ENCODE measurements around the gene ISG15. TPM values are rescaled to one million over a fixed set of nuclear protein-coding genes. Genes with fewer than 3 reads are reported as not detected.

ISG15 gene
- total and polyA plus RNA-seq, 12 donors: 9.8 to 186 (median 29.1) TPM

DNA sequence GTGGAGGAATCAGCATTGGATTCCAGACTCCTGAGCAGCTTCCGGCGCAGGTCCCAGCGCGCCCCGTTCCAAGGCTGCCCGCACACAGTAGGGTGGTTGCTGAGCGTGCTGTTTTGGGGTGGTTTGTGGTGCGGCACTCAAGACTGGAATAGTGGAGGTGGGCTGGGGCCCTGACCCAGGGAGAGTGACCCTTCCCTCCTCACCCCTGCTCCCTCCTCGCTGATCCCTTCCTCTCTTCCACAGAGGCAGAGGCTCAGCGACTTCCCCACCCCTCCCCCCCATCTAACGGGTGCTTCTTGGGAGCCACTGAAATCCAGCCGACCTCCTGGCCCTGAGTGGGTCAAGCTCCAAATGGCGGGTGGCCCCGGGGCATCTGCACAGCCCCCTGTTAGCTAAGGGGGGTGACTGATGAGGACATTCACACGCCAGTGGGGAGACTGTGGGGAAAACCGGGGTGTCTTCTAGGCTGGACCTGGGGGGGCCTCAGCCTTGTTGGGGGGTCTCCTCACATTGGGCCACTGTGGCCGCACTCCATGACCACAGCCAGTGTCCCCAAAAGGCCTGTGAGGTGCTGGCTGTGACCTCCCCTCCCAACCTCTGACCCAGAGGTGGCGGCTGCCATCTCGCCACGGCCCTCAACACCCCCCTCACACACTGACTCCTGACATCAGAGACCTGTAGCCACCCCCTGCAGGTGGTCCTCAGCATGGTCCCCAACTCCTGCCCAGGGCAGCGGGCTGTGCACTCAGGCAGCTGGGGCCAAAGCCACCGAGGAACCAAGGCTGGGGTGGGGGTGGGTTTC is 9.5 kb upstream of the ISG15 start:
- Histone ChIP-seq H3K27me3 (peaks cover 0 to 71% (median 0%) of the 10 kb centered on the region in 7 donors), H3K4me3 (no peak overlapping the region), H3K4me1 (peaks cover 14 to 51% (median 31%) of the 10 kb centered on the region in 9 donors), H3K9me3 (no peaks in the 10 kb centered on the region), H3K36me3 (peaks cover 0 to 9% (median 0%) of the 10 kb centered on the region in 9 donors), H3K27ac (no peak overlapping the region)
- ATAC-seq: no peak
- intact Hi-C loops (cut with DNase I): no loop called here
- no peak for TF ChIP-seq CTCF (IDR thresholded peaks at IDR 0.05)
- DNase-seq: no peak
- 87 to 88% methylated on average over 21 to 22 of the region's 22 CpGs for WGBS, 2 donors

DNA sequence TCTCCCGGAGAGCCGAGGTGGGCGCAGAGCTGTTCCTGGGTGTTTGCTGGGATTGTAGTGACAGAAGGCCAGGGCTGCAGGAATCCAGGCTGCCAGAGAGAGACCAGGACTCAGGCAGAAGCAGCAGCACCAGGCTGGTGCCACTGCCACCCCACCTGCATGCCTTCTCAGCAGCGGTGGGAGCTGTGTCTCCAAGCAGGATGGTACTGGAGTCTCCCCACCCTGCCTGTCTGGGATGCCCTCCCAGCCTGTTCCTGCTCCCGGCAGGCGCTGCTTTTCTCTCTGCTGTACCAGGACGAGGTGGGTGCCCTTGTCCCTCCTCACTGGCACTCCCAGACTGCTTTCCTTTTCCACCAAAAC is 8.9 kb upstream of the ISG15 start:
- H3K36me3 ChIP-seq: peaks cover 0 to 9% (median 0%) of the 10 kb centered on the region in 9 donors
- DNase-seq (no peak), ATAC-seq (no peak)
- intact Hi-C loops (cut with DNase I): no loop called here
- WGBS, 2 donors: 55% methylated on average over 7 of the region's 7 CpGs
- H3K4me1 ChIP-seq: peaks cover 14 to 51% (median 31%) of the 10 kb centered on the region in 9 donors
- TF ChIP-seq CTCF (IDR thresholded peaks at IDR 0.05): no peak
- peaks cover 0 to 65% (median 0%) of the 10 kb centered on the region in 7 donors for H3K27me3 ChIP-seq
- peak overlapping the region in 2 of 10 donors; percentile 60 to 72 for H3K27ac ChIP-seq
- H3K9me3 ChIP-seq: no peaks in the 10 kb centered on the region
- no peak overlapping the region for H3K4me3 ChIP-seq

DNA sequence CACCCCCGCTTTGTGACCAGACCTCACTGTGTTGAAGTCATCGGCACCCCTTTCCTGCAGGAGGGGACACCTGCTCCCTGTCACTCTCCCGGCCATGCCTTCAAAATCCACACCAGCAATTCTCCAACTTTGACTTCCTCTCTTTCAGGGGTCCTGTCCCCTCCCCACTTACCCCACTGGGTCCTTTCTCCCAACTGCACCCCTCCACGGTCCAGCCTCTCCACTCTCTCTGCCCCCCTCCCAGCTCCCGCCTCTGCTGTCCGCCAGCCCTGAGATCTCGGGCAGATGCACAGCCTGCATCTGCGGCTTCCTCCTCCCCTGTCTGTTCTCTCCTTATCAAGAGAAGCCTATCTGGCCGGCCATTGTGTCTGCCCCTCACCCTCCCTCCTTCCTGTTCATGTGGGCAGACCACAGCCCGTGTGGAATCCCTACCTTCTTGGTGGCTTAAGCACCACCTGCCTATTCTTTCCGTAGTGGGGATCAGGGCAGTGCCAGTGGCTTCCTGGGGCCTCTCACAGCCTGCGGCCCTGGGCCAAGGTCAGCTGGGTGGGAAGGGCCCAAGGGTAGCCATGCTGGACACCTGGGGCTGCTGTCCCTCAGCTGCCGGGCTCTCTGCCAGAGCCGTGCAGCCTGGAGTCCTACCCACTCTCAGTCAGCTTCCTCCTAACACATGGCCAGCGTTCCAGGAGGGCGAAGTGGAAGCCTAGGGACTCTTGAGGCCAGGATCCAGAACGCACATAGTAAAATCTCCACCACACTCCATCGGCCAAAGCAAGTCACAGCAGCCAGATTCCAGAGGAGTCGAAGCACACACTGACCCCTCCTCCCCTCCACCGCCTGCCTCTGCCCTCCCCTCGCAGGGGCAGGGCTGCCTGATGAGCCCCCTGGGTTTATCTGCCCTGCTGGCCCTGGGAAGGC is 8.3 kb upstream of the ISG15 start:
- ATAC-seq: peak in 6 of 8 donors; percentile 7 to 50 (median 26)
- no peak overlapping the region for H3K4me3 ChIP-seq
- peaks cover 0 to 59% (median 0%) of the 10 kb centered on the region in 7 donors for H3K27me3 ChIP-seq
- DNase-seq: no peak
- H3K27ac ChIP-seq: peak overlapping the region in 7 of 10 donors; percentile 34 to 72 (median 56)
- H3K4me1 ChIP-seq: peaks cover 14 to 51% (median 28%) of the 10 kb centered on the region in 9 donors
- H3K9me3 ChIP-seq: no peaks in the 10 kb centered on the region
- intact Hi-C loops (cut with DNase I): no loop called here
- 17 to 20% methylated on average over 21 of the region's 21 CpGs for WGBS, 2 donors
- no peak for TF ChIP-seq CTCF (IDR thresholded peaks at IDR 0.05)
- peaks cover 0 to 9% (median 0%) of the 10 kb centered on the region in 9 donors for H3K36me3 ChIP-seq

- H3K36me3 ChIP-seq: peaks cover 0 to 9% (median 0%) of the 10 kb centered on the region in 9 donors
- peak overlapping the region in 3 of 10 donors; percentile 49 to 72 (median 60) for H3K27ac ChIP-seq
- 45 to 53% methylated on average over 22 to 23 of the region's 23 CpGs for WGBS, 2 donors
- peak in 2 of 8 donors; percentile 1 to 3 for ATAC-seq
- no peak overlapping the region for H3K4me3 ChIP-seq
- H3K9me3 ChIP-seq: no peaks in the 10 kb centered on the region
- no peak for TF ChIP-seq CTCF (IDR thresholded peaks at IDR 0.05)
- H3K4me1 ChIP-seq: peaks cover 14 to 49% (median 28%) of the 10 kb centered on the region in 9 donors
- peak in 1 of 2 donors; percentile 4 for DNase-seq
- intact Hi-C loops (cut with DNase I): no loop called here
- H3K27me3 ChIP-seq: peaks cover 0 to 51% (median 0%) of the 10 kb centered on the region in 7 donors
Measured at GRCh38 chr1:1005774-1006304, 7.5 kb upstream of the ISG15 start.

All from heart right ventricle (tissue), 16 donors.